Subcutaneous abdominal adipose tissue (tissue), 5 donors: Measurements from ENCODE around the gene CABLES1.

Experiments
- H3K27ac ChIP-seq: one replicate; pipeline ENCODE4 v1.7.0; 2013; ENCODE audit warnings: low read depth, mild to moderate bottlenecking, inconsistent platforms, low read length, moderate library complexity
- H3K27me3 ChIP-seq, 5 donors: one replicate each; pipeline ENCODE4 v1.7.0; 2013; ENCODE audit warnings: low read length in 5 of 5, inconsistent platforms in 1 of 5; ENCODE audit not compliant: control insufficient read depth in 5 of 5, insufficient read depth in 4 of 5
- H3K36me3 ChIP-seq, 5 donors: one replicate each; pipeline ENCODE4 v1.7.0; 2013; ENCODE audit warnings: low read length in 5 of 5; ENCODE audit not compliant: control insufficient read depth in 5 of 5, insufficient read depth in 5 of 5
- H3K4me1 ChIP-seq, 5 donors: one replicate each; pipeline ENCODE4 v1.7.0; 2013; ENCODE audit warnings: low read length in 5 of 5, mild to moderate bottlenecking in 3 of 5, moderate library complexity in 1 of 5; ENCODE audit not compliant: control insufficient read depth in 5 of 5, insufficient read depth in 5 of 5
- H3K4me3 ChIP-seq, 5 donors: one replicate each; pipeline ENCODE4 v1.7.0; 2013; ENCODE audit warnings: low read length in 5 of 5, low read depth in 1 of 5
- H3K9ac ChIP-seq, 5 donors: one replicate each; pipeline ENCODE4 v1.7.0; 2013; ENCODE audit warnings: low read length in 5 of 5, mild to moderate bottlenecking in 4 of 5, moderate library complexity in 3 of 5
- H3K9me3 ChIP-seq, 5 donors: one replicate each; pipeline ENCODE4 v1.7.0; 2013; ENCODE audit warnings: low read length in 5 of 5; ENCODE audit not compliant: control insufficient read depth in 5 of 5
- donor health status: healthy.
- donor health status: healthy.
- donor health status: healthy.
- donor health status: healthy.
- donor health status: healthy.

CABLES1 gene

GRCh38 chr18:23257686-23258565, 122.6 kb downstream of the CABLES1 start:
- Histone ChIP-seq H3K9ac (peak overlapping the region in 1 of 5 donors; percentile 52), H3K4me1 (peaks cover 12 to 43% (median 39%) of the 10 kb centered on the region in 5 donors), H3K36me3 (peaks cover 4 to 41% (median 26%) of the 10 kb centered on the region in 5 donors), H3K27me3 (no peaks in the 10 kb centered on the region), H3K9me3 (no peaks in the 10 kb centered on the region), H3K27ac (peak overlapping the region; percentile 90), H3K4me3 (no peak overlapping the region)

GRCh38 chr18:23258566-23259469, 123.5 kb downstream of the CABLES1 start:
- H3K4me3 ChIP-seq: no peak overlapping the region
- H3K9me3 ChIP-seq: no peaks in the 10 kb centered on the region
- peaks cover 12 to 43% (median 39%) of the 10 kb centered on the region in 5 donors for H3K4me1 ChIP-seq
- H3K27me3 ChIP-seq: no peaks in the 10 kb centered on the region
- peaks cover 4 to 32% (median 19%) of the 10 kb centered on the region in 5 donors for H3K36me3 ChIP-seq
- peak overlapping the region; percentile 90 for H3K27ac ChIP-seq
- H3K9ac ChIP-seq: peak overlapping the region in 2 of 5 donors; percentile 42 to 70

GRCh38 chr18:23259701-23260681, 124.7 kb downstream of the CABLES1 start:
- Histone ChIP-seq H3K4me3 (peak overlapping the region; percentile 18 to 53 (median 45)), H3K36me3 (peaks cover 0 to 20% (median 8%) of the 10 kb centered on the region in 5 donors), H3K9me3 (no peaks in the 10 kb centered on the region), H3K27ac (peak overlapping the region; percentile 90), H3K9ac (peak overlapping the region; percentile 22 to 70 (median 48)), H3K4me1 (peaks cover 10 to 43% (median 39%) of the 10 kb centered on the region in 5 donors), H3K27me3 (no peaks in the 10 kb centered on the region)

- H3K27ac ChIP-seq: peak overlapping the region; percentile 90
Measured at GRCh38 chr18:23260926-23261590, 125.8 kb downstream of the CABLES1 start.

GRCh38 chr18:23263551-23264235, 128.4 kb downstream of the CABLES1 start:
- Histone ChIP-seq H3K27ac (no peak overlapping the region), H3K36me3 (no peaks in the 10 kb centered on the region), H3K27me3 (no peaks in the 10 kb centered on the region), H3K9me3 (no peaks in the 10 kb centered on the region), H3K4me1 (peaks cover 5 to 40% (median 36%) of the 10 kb centered on the region in 5 donors), H3K4me3 (no peak overlapping the region), H3K9ac (no peak overlapping the region)

More at GRCh38 chr18:23260926-23261590, 125.8 kb downstream of the CABLES1 start:
- Histone ChIP-seq H3K9me3 (no peaks in the 10 kb centered on the region), H3K9ac (no peak overlapping the region), H3K4me3 (no peak overlapping the region), H3K27me3 (no peaks in the 10 kb centered on the region), H3K36me3 (peaks cover 0 to 16% (median 2%) of the 10 kb centered on the region in 5 donors), H3K4me1 (peaks cover 10 to 51% (median 49%) of the 10 kb centered on the region in 5 donors)

- Histone ChIP-seq H3K27ac (peak overlapping the region; percentile 71), H3K27me3 (no peaks in the 10 kb centered on the region), H3K36me3 (no peaks in the 10 kb centered on the region), H3K4me3 (no peak overlapping the region), H3K9me3 (peaks cover 0 to 3% (median 0%) of the 10 kb centered on the region in 5 donors), H3K9ac (peak overlapping the region in 1 of 5 donors; percentile 2), H3K4me1 (peaks cover 0 to 19% (median 15%) of the 10 kb centered on the region in 5 donors)
Measured at GRCh38 chr18:23265682-23266399, 130.6 kb downstream of the CABLES1 start.

GRCh38 chr18:23266717-23267446, 131.6 kb downstream of the CABLES1 start:
- Histone ChIP-seq H3K4me1 (peaks cover 0 to 16% (median 13%) of the 10 kb centered on the region in 5 donors), H3K27ac (no peak overlapping the region), H3K9me3 (peaks cover 0 to 3% (median 0%) of the 10 kb centered on the region in 5 donors), H3K9ac (no peak overlapping the region), H3K36me3 (no peaks in the 10 kb centered on the region), H3K4me3 (no peak overlapping the region), H3K27me3 (no peaks in the 10 kb centered on the region)

- no peak overlapping the region for H3K9ac ChIP-seq
Measured at GRCh38 chr18:23267447-23267776, 132.1 kb downstream of the CABLES1 start.

More at GRCh38 chr18:23267447-23267776, 132.1 kb downstream of the CABLES1 start:
- H3K27me3 ChIP-seq: no peaks in the 10 kb centered on the region
- peaks cover 0 to 16% (median 13%) of the 10 kb centered on the region in 5 donors for H3K4me1 ChIP-seq
- no peak overlapping the region for H3K27ac ChIP-seq
- no peaks in the 10 kb centered on the region for H3K36me3 ChIP-seq
- no peak overlapping the region for H3K4me3 ChIP-seq
- H3K9me3 ChIP-seq: peaks cover 0 to 3% (median 0%) of the 10 kb centered on the region in 5 donors
